ENCODE data around the gene ERCC2.
"Not testable (repeated sequence)": the region's sequence is repeated elsewhere in the genome, so short reads cannot be mapped to it uniquely, and the experiment has no call there.

ERCC2 gene

GRCh38 chr19:45354241-45354842 lies 16.0 kb downstream of the ERCC2 start:
- DNase-seq (ENCODE audit: low read depth in 2 of 2) = no peak

GRCh38 chr19:45352914-45353796 lies 17.2 kb downstream of the ERCC2 start:
- DNase-seq (ENCODE audit: low read depth in 2 of 2) = no peak

- DNase-seq (ENCODE audit: low read depth in 2 of 2) = no peak
These were observed 17.9 kb downstream of the ERCC2 start for GRCh38 chr19:45352471-45352870.

GRCh38 chr19:45352062-45352461 lies 18.3 kb downstream of the ERCC2 start:
- DNase-seq (ENCODE audit: low read depth in 2 of 2) = no peak

- DNase-seq (ENCODE audit: low read depth in 2 of 2) = no peak
These were observed 18.9 kb downstream of the ERCC2 start for GRCh38 chr19:45351401-45351952.

GRCh38 chr19:45350477-45351058 lies 19.8 kb downstream of the ERCC2 start:
- no peak for DNase-seq (ENCODE audit: low read depth in 2 of 2)

- no peak for DNase-seq (ENCODE audit: low read depth in 2 of 2)
These were observed 20.9 kb downstream of the ERCC2 start for GRCh38 chr19:45349430-45349941.

- no peak for DNase-seq (ENCODE audit: low read depth in 2 of 2)
These were observed 21.3 kb downstream of the ERCC2 start for GRCh38 chr19:45349126-45349415.

GRCh38 chr19:45348367-45349125 lies 21.8 kb downstream of the ERCC2 start:
- no peak for DNase-seq (ENCODE audit: low read depth in 2 of 2)

- no peak for DNase-seq (ENCODE audit: low read depth in 2 of 2)
These were observed 22.6 kb downstream of the ERCC2 start for GRCh38 chr19:45347570-45348366.

- no peak for DNase-seq (ENCODE audit: low read depth in 2 of 2)
These were observed 23.9 kb downstream of the ERCC2 start for GRCh38 chr19:45346449-45346848.

- DNase-seq (ENCODE audit: low read depth in 2 of 2) = no peak
These were observed 24.9 kb downstream of the ERCC2 start for GRCh38 chr19:45345506-45345860.

GRCh38 chr19:45344621-45345505 lies 25.5 kb downstream of the ERCC2 start:
- DNase-seq (ENCODE audit: low read depth in 2 of 2) = no peak

- no peak for DNase-seq (ENCODE audit: low read depth in 2 of 2)
These were observed 27.5 kb downstream of the ERCC2 start for GRCh38 chr19:45342911-45343310.

- no peak for DNase-seq (ENCODE audit: low read depth in 2 of 2)
These were observed 29.4 kb downstream of the ERCC2 start for GRCh38 chr19:45340899-45341453.

- DNase-seq (ENCODE audit: low read depth in 2 of 2) = no peak
These were observed 30.0 kb downstream of the ERCC2 start, which contains the start of gene KLC3 for GRCh38 chr19:45340232-45340898. Gene KLC3, plus strand, starts transcription at chr19:45340750. Its CDS starts 4,792 bp downstream, at chr19:45345542.

- DNase-seq (ENCODE audit: low read depth in 2 of 2) = no peak
These were observed 30.7 kb downstream of the ERCC2 start for GRCh38 chr19:45339629-45340028.

- no peak for DNase-seq (ENCODE audit: low read depth in 2 of 2)
These were observed 33.6 kb downstream of the ERCC2 start for GRCh38 chr19:45336696-45337251.

GRCh38 chr19:45334881-45335280 lies 35.5 kb downstream of the ERCC2 start:
- not testable (repeated sequence) for DNase-seq (ENCODE audit: low read depth in 2 of 2)
